Measurements from ENCODE around the gene PARM1.

DNA sequence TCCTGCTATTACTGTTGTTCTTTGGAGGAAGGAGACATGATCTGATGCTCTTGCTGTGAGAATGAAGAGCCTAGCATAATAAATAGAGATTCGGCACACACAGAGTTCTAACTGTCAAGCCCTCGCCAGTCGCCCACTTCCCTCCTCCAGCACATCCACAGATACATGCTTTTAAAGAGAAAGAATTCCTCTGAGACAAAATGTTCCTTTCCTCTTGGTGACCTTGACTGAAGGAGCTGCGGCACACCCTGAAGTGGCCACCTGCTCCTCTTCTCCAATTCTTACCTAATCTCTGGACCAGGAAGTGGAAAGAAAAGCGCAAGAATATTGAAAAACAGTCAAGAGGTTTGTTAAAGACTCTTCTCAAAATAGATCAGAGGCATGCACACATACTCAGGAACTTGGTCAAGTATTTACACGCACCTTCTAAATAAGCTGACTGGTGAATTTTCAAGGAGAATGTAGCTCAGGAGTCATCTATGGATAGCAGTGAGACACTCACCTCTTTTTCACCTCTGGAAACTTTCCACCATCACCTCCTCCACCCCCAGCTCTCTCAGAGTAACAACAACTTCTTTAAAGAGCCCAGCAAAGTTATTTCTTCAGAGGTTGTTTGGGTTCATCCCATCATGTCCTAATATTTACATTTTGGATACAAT is 95.4 kb downstream of the PARM1 start:
- TF ChIP-seq, protein P1, sequence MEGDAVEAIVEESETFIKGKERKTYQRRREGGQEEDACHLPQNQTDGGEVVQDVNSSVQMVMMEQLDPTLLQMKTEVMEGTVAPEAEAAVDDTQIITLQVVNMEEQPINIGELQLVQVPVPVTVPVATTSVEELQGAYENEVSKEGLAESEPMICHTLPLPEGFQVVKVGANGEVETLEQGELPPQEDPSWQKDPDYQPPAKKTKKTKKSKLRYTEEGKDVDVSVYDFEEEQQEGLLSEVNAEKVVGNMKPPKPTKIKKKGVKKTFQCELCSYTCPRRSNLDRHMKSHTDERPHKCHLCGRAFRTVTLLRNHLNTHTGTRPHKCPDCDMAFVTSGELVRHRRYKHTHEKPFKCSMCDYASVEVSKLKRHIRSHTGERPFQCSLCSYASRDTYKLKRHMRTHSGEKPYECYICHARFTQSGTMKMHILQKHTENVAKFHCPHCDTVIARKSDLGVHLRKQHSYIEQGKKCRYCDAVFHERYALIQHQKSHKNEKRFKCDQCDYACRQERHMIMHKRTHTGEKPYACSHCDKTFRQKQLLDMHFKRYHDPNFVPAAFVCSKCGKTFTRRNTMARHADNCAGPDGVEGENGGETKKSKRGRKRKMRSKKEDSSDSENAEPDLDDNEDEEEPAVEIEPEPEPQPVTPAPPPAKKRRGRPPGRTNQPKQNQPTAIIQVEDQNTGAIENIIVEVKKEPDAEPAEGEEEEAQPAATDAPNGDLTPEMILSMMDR (IDR thresholded peaks at IDR 0.05; ENCODE audit: low read length) = no peak
- no peak for TF ChIP-seq EZH2 (optimal IDR thresholded peaks at IDR 0.05; ENCODE audit: low read depth, low read length)
- TF ChIP-seq EZH2phosphoT487 (IDR thresholded peaks at IDR 0.05; ENCODE audit: low read length) = no peak

Measured in MM.1S (cell line).